Neuronal stem cell (in vitro differentiated cells): ENCODE results near the gene C1orf50. TPM values are rescaled to one million over a fixed set of nuclear protein-coding genes. Genes with fewer than 3 reads are reported as not detected.
"Not testable (repeated sequence)": the region's sequence is repeated elsewhere in the genome, so short reads cannot be mapped to it uniquely, and the experiment has no call there.

Source experiments
- DNase-seq: peaks from one replicate; pipeline ENCODE4 v3.0.0-alpha.2; 2013; ENCODE audit warnings: low spot score
- H2AFZ ChIP-seq: one replicate; pipeline ENCODE4 v1.6.1; 2013; ENCODE audit warnings: mild to moderate bottlenecking, low read length, inconsistent platforms
- H2AK5ac ChIP-seq: 2 replicates; pipeline ENCODE4 v1.6.1; 2013; ENCODE audit warnings: low read depth, mild to moderate bottlenecking, inconsistent platforms, low read length, moderate library complexity, mixed read lengths
- H2BK120ac ChIP-seq: 2 replicates; pipeline ENCODE4 v1.6.1; 2013; ENCODE audit warnings: low read depth, mild to moderate bottlenecking, inconsistent platforms, low read length, moderate library complexity, mixed read lengths
- H2BK12ac ChIP-seq: one replicate; pipeline ENCODE4 v1.6.1; 2013; ENCODE audit warnings: low read length, inconsistent platforms
- H2BK15ac ChIP-seq: 2 replicates; pipeline ENCODE4 v1.6.1; 2013; ENCODE audit warnings: mild to moderate bottlenecking, low read length, inconsistent platforms, mixed read lengths
- H2BK5ac ChIP-seq: one replicate; pipeline ENCODE4 v1.6.1; 2013; ENCODE audit warnings: inconsistent platforms, mild to moderate bottlenecking, low read length, moderate library complexity
- H3K14ac ChIP-seq: one replicate; pipeline ENCODE4 v1.6.1; 2013; ENCODE audit warnings: low read length, inconsistent platforms
- H3K18ac ChIP-seq: 2 replicates; pipeline ENCODE4 v1.6.1; 2013; ENCODE audit warnings: low read length, inconsistent platforms
- H3K23ac ChIP-seq: 2 replicates; pipeline ENCODE4 v1.6.1; 2013; ENCODE audit warnings: low read depth, mild to moderate bottlenecking, mixed read lengths, low read length, inconsistent platforms; ENCODE audit not compliant: poor library complexity
- H3K27ac ChIP-seq: replicated peaks from 3 replicates; pipeline ENCODE4 v1.5.1; 2013; ENCODE audit warnings: low read length, inconsistent platforms
- H3K27me3 ChIP-seq, 3 experiments: 2 replicates each; pipeline ENCODE4 v1.6.1; 2013; ENCODE audit warnings: low read length in 3 of 3, mild to moderate bottlenecking in 2 of 3, inconsistent platforms in 1 of 3, low read depth in 1 of 3, mixed read lengths in 1 of 3, moderate library complexity in 1 of 3; ENCODE audit not compliant: control insufficient read depth in 3 of 3, insufficient read depth in 3 of 3
- H3K36me3 ChIP-seq, 2 donors: replicated peaks in 1 of 2; 2 replicates each; pipeline ENCODE4 v1.6.1; 2013; ENCODE audit warnings: low read length in 2 of 2; ENCODE audit not compliant: control insufficient read depth in 2 of 2, insufficient read depth in 2 of 2
- H3K4ac ChIP-seq: 2 replicates; pipeline ENCODE4 v1.6.1; 2013; ENCODE audit warnings: inconsistent platforms, mild to moderate bottlenecking, low read length, moderate library complexity
- H3K4me1 ChIP-seq, 2 donors: 1 replicate in 1 of 2; 2 replicates in 1 of 2; pipeline ENCODE4 v1.6.1; 2013; ENCODE audit warnings: low read length in 2 of 2, low read depth in 1 of 2; ENCODE audit not compliant: control insufficient read depth in 2 of 2, insufficient read depth in 1 of 2
- H3K4me2 ChIP-seq: one replicate; pipeline ENCODE4 v1.6.1; 2013; ENCODE audit warnings: mild to moderate bottlenecking, low read length, inconsistent platforms; ENCODE audit not compliant: insufficient read depth, poor library complexity, severe bottlenecking
- H3K4me3 ChIP-seq, 2 donors: 2 replicates each; pipeline ENCODE4 v1.5.1; 2013; ENCODE audit warnings: low read length in 2 of 2, mild to moderate bottlenecking in 2 of 2, inconsistent platforms in 1 of 2, moderate library complexity in 1 of 2
- H3K79me1 ChIP-seq: one replicate; pipeline ENCODE4 v1.6.1; 2013; ENCODE audit warnings: low read depth, mild to moderate bottlenecking, inconsistent platforms, low read length, moderate library complexity
- H3K9ac ChIP-seq: one replicate; pipeline ENCODE4 v1.6.1; 2013; ENCODE audit warnings: mild to moderate bottlenecking, low read depth, low read length, inconsistent platforms; ENCODE audit not compliant: poor library complexity
- H3K9me3 ChIP-seq, 2 donors: replicated peaks in 1 of 2; 2 replicates each; pipeline versions ENCODE3 to v1.6.1; 2013; ENCODE audit warnings: low read length in 2 of 2, mild to moderate bottlenecking in 2 of 2, inconsistent platforms in 1 of 2, low read depth in 1 of 2, mixed read lengths in 1 of 2, moderate library complexity in 1 of 2; ENCODE audit not compliant: control insufficient read depth in 2 of 2, insufficient read depth in 1 of 2
- H4K8ac ChIP-seq: one replicate; pipeline ENCODE4 v1.6.1; 2013; ENCODE audit warnings: low read depth, mild to moderate bottlenecking, inconsistent platforms, low read length, moderate library complexity
- H4K91ac ChIP-seq: one replicate; pipeline ENCODE4 v1.6.1; 2013; ENCODE audit warnings: low read length, low read depth, mild to moderate bottlenecking, inconsistent platforms; ENCODE audit not compliant: poor library complexity
- WGBS, 2 donors: extraction: QIAGEN DNeasy Blood & Tissue Kit; methylation state at CpG; one replicate each; pipeline ENCODE4 v1.1.7; 2013; ENCODE audit warnings: missing lambda C conversion rate in 2 of 2, mixed read lengths in 1 of 2; ENCODE audit not compliant: insufficient read length in 2 of 2, insufficient replicate concordance in 1 of 2; ENCODE audit errors: extremely low coverage in 2 of 2; 5-methylcytosine and 5-hydroxymethylcytosine counted together
- polyA plus RNA-seq, 2 experiments: library from polyadenylated mRNA; stranded (reverse); fragments of 200-250 nt; gene quantifications; one replicate each; pipeline ENCODE4 v1.2.3, GENCODE V29; 2013

The C1orf50 gene
- polyA plus RNA-seq (2013, experiment 1 of 2), result 3.3 TPM
- 3.4 TPM for polyA plus RNA-seq (2013, experiment 2 of 2)

GRCh38 chr1:42766741-42767509 is at the start of gene C1orf50, which contains the start of gene P3H1:
Gene C1orf50, plus strand, starts transcription at chr1:42767249. Its CDS starts 63 bp downstream, at chr1:42767312.
Gene P3H1, minus strand, starts transcription at chr1:42767028. Its CDS starts 57 bp downstream, at chr1:42766971.
- H3K4me1 ChIP-seq, result peaks cover 4 to 5% of the 10 kb centered on the region in 2 donors
- peak within 1 kb of the TSS; percentile 97 for H3K18ac ChIP-seq
- no peak within 1 kb of the TSS for H4K8ac ChIP-seq
- peak within 1 kb of the TSS; percentile 94 to 96 for H3K4me3 ChIP-seq
- H3K36me3 ChIP-seq, result peaks cover 3 to 36% of the 10 kb centered on the region in 2 donors
- WGBS, 2 donors, result no CpG with 5 or more reads among the region's 82 CpGs
- DNase-seq, result peak; percentile 99
- peak within 1 kb of the TSS; percentile 69 for H3K4me2 ChIP-seq
- H3K4ac ChIP-seq, result no peak within 1 kb of the TSS
- peak within 1 kb of the TSS; percentile 21 for H2BK120ac ChIP-seq
- H4K91ac ChIP-seq, result no peak within 1 kb of the TSS
- H3K27ac ChIP-seq, result peak within 1 kb of the TSS; percentile 73
- H3K23ac ChIP-seq, result peak within 1 kb of the TSS; percentile 99
- peak within 1 kb of the TSS; percentile 100 for H3K9ac ChIP-seq
- H2BK5ac ChIP-seq, result peak within 1 kb of the TSS; percentile 96
- H2AFZ ChIP-seq, result peak within 1 kb of the TSS; percentile 92
- peak within 1 kb of the TSS; percentile 100 for H3K14ac ChIP-seq
- H2BK15ac ChIP-seq, result peak within 1 kb of the TSS; percentile 95
- peaks cover 5% of the 10 kb centered on the region for H3K79me1 ChIP-seq
- peak within 1 kb of the TSS; percentile 88 for H2AK5ac ChIP-seq
- no peaks in the 10 kb centered on the region for H3K27me3 ChIP-seq
- H2BK12ac ChIP-seq, result no peak within 1 kb of the TSS
- no peaks in the 10 kb centered on the region for H3K9me3 ChIP-seq

- no CpG with 5 or more reads among the region's 1 CpG for WGBS, 2 donors
These were observed 46.2 kb upstream of the C1orf50 start for GRCh38 chr1:42720868-42721267.

GRCh38 chr1:42721926-42722325 is 45.1 kb upstream of the C1orf50 start:
- H3K4me3 ChIP-seq, result no peak overlapping the region
- H3K4me2 ChIP-seq, result no peak overlapping the region
- H3K9me3 ChIP-seq, result peaks cover 0 to 2% of the 10 kb centered on the region in 2 donors
- no peak for DNase-seq
- no peak overlapping the region for H3K23ac ChIP-seq
- H3K36me3 ChIP-seq, result peaks cover 6 to 9% of the 10 kb centered on the region in 2 donors
- no peak overlapping the region for H2BK120ac ChIP-seq
- H3K27ac ChIP-seq, result no peak overlapping the region
- H2AFZ ChIP-seq, result no peak overlapping the region
- no peak overlapping the region for H2BK12ac ChIP-seq
- H3K18ac ChIP-seq, result no peak overlapping the region
- H2BK5ac ChIP-seq, result no peak overlapping the region
- no peak overlapping the region for H3K14ac ChIP-seq
- no peak overlapping the region for H4K91ac ChIP-seq
- WGBS, 2 donors, result no CpG with 5 or more reads among the region's 3 CpGs
- no peaks in the 10 kb centered on the region for H3K79me1 ChIP-seq
- H4K8ac ChIP-seq, result no peak overlapping the region
- no peak overlapping the region for H2BK15ac ChIP-seq
- no peaks in the 10 kb centered on the region for H3K27me3 ChIP-seq
- no peak overlapping the region for H2AK5ac ChIP-seq
- H3K4me1 ChIP-seq, result no peaks in the 10 kb centered on the region
- H3K9ac ChIP-seq, result no peak overlapping the region
- H3K4ac ChIP-seq, result no peak overlapping the region

More at GRCh38 chr1:42720868-42721267, 46.2 kb upstream of the C1orf50 start:
- H4K8ac ChIP-seq, result no peak overlapping the region
- no peaks in the 10 kb centered on the region for H3K4me1 ChIP-seq
- no peak overlapping the region for H2BK12ac ChIP-seq
- H4K91ac ChIP-seq, result no peak overlapping the region
- H2BK15ac ChIP-seq, result no peak overlapping the region
- peaks cover 10 to 13% of the 10 kb centered on the region in 2 donors for H3K36me3 ChIP-seq
- no peak overlapping the region for H3K27ac ChIP-seq
- H3K27me3 ChIP-seq, result no peaks in the 10 kb centered on the region
- no peak overlapping the region for H3K4ac ChIP-seq
- no peak overlapping the region for H3K23ac ChIP-seq
- H3K9me3 ChIP-seq, result peaks cover 0 to 2% of the 10 kb centered on the region in 2 donors
- no peak overlapping the region for H3K9ac ChIP-seq
- no peak for DNase-seq
- H3K4me3 ChIP-seq, result no peak overlapping the region
- no peak overlapping the region for H3K4me2 ChIP-seq
- no peak overlapping the region for H3K14ac ChIP-seq
- no peak overlapping the region for H2AK5ac ChIP-seq
- no peak overlapping the region for H2AFZ ChIP-seq
- no peaks in the 10 kb centered on the region for H3K79me1 ChIP-seq
- H2BK120ac ChIP-seq, result no peak overlapping the region
- no peak overlapping the region for H3K18ac ChIP-seq
- H2BK5ac ChIP-seq, result no peak overlapping the region

- not testable (repeated sequence) for H4K8ac ChIP-seq, H2AK5ac ChIP-seq, H2BK120ac ChIP-seq, H3K14ac ChIP-seq, H3K18ac ChIP-seq, H2AFZ ChIP-seq, H3K9me3 ChIP-seq, H3K23ac ChIP-seq, H3K4ac ChIP-seq, H3K4me1 ChIP-seq, H2BK15ac ChIP-seq, H3K4me3 ChIP-seq, DNase-seq, H2BK5ac ChIP-seq, H3K27me3 ChIP-seq, H3K79me1 ChIP-seq, H3K27ac ChIP-seq, H3K9ac ChIP-seq, H3K4me2 ChIP-seq, H4K91ac ChIP-seq, H3K36me3 ChIP-seq, H2BK12ac ChIP-seq
- WGBS, 2 donors, result no CpG with 5 or more reads among the region's 2 CpGs
These were observed 44.6 kb upstream of the C1orf50 start for GRCh38 chr1:42722403-42722802.
